Keratinocyte (primary cell): Measurements from ENCODE around the gene PLXNA2. TPM values are rescaled to one million over a fixed set of nuclear protein-coding genes. Genes with fewer than 3 reads are reported as not detected.
A peak's percentile ranks its signal among the peaks of the same experiment; 100 is the strongest.

Experiments used
- DNase-seq: peaks from one replicate; pipeline ENCODE4 v3.0.0-alpha.2; 2011; ENCODE audit warnings: low read depth, missing footprints, low spot score
- FAIRE-seq: peaks from 2 replicates; lab custom pipeline; 2011; peaks lifted over from hg19 to GRCh38; lab: Jason Lieb, UNC
- H2AFZ ChIP-seq: 2 replicates; pipeline ENCODE4 v1.6.0; 2012; ENCODE audit warnings: low read length, control low read depth, inconsistent platforms; ENCODE audit not compliant: control insufficient read depth
- H3K27ac ChIP-seq: 2 replicates; pipeline ENCODE4 v1.5.1; 2011; ENCODE audit warnings: low read length; ENCODE audit not compliant: control insufficient read depth, insufficient read depth
- H3K27me3 ChIP-seq: 3 replicates; pipeline ENCODE4 v1.6.0; 2011; ENCODE audit warnings: low read length; ENCODE audit not compliant: control insufficient read depth, insufficient read depth; ENCODE audit errors: extremely low read depth
- H3K36me3 ChIP-seq, 2 experiments: 2 replicates in 1 of 2; 3 replicates in 1 of 2; pipeline ENCODE4 v1.5.1; 2011; ENCODE audit warnings: low read length in 2 of 2, mild to moderate bottlenecking in 1 of 2; ENCODE audit not compliant: control insufficient read depth in 2 of 2, insufficient read depth in 2 of 2; ENCODE audit errors: extremely low read depth in 1 of 2
- H3K4me1 ChIP-seq: 3 replicates; pipeline ENCODE4 v1.5.1; 2011; ENCODE audit warnings: low read length; ENCODE audit not compliant: control insufficient read depth, insufficient read depth; ENCODE audit errors: extremely low read depth
- H3K4me2 ChIP-seq: 3 replicates; pipeline ENCODE4 v1.6.0; 2011; ENCODE audit warnings: low read depth, low read length; ENCODE audit not compliant: control insufficient read depth, insufficient read depth; ENCODE audit errors: extremely low read depth
- H3K4me3 ChIP-seq, 3 experiments: fragments of 200-600 bp in 1 of 3; sonication (generic) in 1 of 3; 2 replicates in 2 of 3; 3 replicates in 1 of 3; pipeline ENCODE4 v1.5.1; 2011 to 2016; ENCODE audit warnings: low read length in 3 of 3, mild to moderate bottlenecking in 3 of 3, control low read depth in 2 of 3, inconsistent platforms in 1 of 3, low read depth in 1 of 3, mixed read lengths in 1 of 3, mixed run types in 1 of 3, moderate library complexity in 1 of 3; ENCODE audit not compliant: control insufficient read depth in 2 of 3, insufficient read depth in 2 of 3; ENCODE audit errors: extremely low read depth in 1 of 3
- H3K79me2 ChIP-seq: 2 replicates; pipeline ENCODE4 v1.6.0; 2012; ENCODE audit warnings: low read length; ENCODE audit not compliant: control insufficient read depth, insufficient read depth
- H3K9ac ChIP-seq: 3 replicates; pipeline ENCODE4 v1.6.0; 2011; ENCODE audit warnings: low read length; ENCODE audit not compliant: control insufficient read depth, insufficient read depth; ENCODE audit errors: extremely low read depth
- H3K9me1 ChIP-seq: 3 replicates; pipeline ENCODE4 v1.6.0; 2011; ENCODE audit warnings: low read length; ENCODE audit not compliant: control insufficient read depth, insufficient read depth; ENCODE audit errors: extremely low read depth
- H3K9me3 ChIP-seq: 2 replicates; pipeline ENCODE4 v1.5.1; 2012; ENCODE audit warnings: low read depth, low read length; ENCODE audit not compliant: control insufficient read depth
- H4K20me1 ChIP-seq: 3 replicates; pipeline ENCODE4 v1.6.0; 2011; ENCODE audit warnings: low read length; ENCODE audit not compliant: control insufficient read depth, insufficient read depth; ENCODE audit errors: extremely low read depth
- EZH2 ChIP-seq: IDR thresholded peaks from one replicate; pipeline ENCODE4 v1.6.1; 2012; ENCODE audit warnings: inconsistent platforms, mild to moderate bottlenecking, low read length, moderate library complexity
- dilution Hi-C: fragments of 300-500 bp; cut with MboI; formaldehyde crosslinking; loops from one replicate; pipeline ENCODE4 v1.7.0; 2020; ENCODE audit warnings: low sequenced_read_pairs; ENCODE audit not compliant: extremely low pct_ligation_motif_present
- polyA plus RNA-seq, 5 experiments: library from polyadenylated mRNA; depleted of rRNA in 3 of 5; stranded (reverse) in 3 of 5; stranded (forward) in 1 of 5; unstranded in 1 of 5; fragments of >200 nt; gene quantifications; 1 replicate in 1 of 5; 2 replicates in 3 of 5; 3 replicates in 1 of 5; pipeline versions ENCODE4 v1.2.1 to v1.2.3, GENCODE V29; 2011 to 2012; ENCODE audit warnings: missing spikeins in 2 of 5, low read depth in 1 of 5, low replicate concordance in 1 of 5
- TF ChIP-seq, protein P1 (sequence below), 3 experiments: IDR thresholded peaks in 1 of 3; conservative IDR thresholded peaks in 1 of 3; optimal IDR thresholded peaks in 1 of 3; 2 replicates in 2 of 3; 3 replicates in 1 of 3; pipeline versions ENCODE3 to v1.5.1; 2011; ENCODE audit warnings: low read length in 3 of 3, mild to moderate bottlenecking in 3 of 3, moderate library complexity in 2 of 3, control low read depth in 1 of 3, inconsistent platforms in 1 of 3; ENCODE audit not compliant: insufficient read depth in 2 of 3; ENCODE audit errors: extremely low read depth in 1 of 3

PLXNA2 gene
- polyA plus RNA-seq, 1 donor (not counting 4 experiments of a cell fraction or from before 2014, with no cell fraction given) = 6.7 TPM

DNA sequence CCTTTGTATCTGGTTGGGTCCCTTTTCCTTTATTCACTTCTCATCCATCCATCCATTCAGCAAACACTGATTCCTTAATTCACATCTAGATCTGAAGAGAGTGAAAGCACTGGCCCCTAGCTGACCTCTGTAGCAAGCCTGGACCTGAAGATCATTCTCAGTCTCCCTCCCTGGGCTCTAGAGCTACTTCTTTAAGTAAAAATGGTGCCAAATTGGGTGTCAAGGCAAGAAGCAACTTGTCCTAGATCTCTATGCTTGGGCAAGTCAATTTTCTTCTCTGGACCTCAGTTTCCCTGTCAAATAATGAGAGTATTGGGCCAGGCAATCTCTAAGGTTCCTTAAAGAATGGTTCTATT, 36.1 kb downstream of the PLXNA2 start:
- Histone ChIP-seq H3K4me3 (peak overlapping the region in 1 of 3 experiments; percentile 34), H3K9ac (no peak overlapping the region), H3K9me3 (no peaks in the 10 kb centered on the region), H3K36me3 (peaks cover 1 to 22% of the 10 kb centered on the region in 2 experiments), H3K27ac (peak overlapping the region; percentile 68), H4K20me1 (no peaks in the 10 kb centered on the region), H3K9me1 (peaks cover under 1% of the 10 kb centered on the region), H3K27me3 (no peaks in the 10 kb centered on the region), H2AFZ (no peak overlapping the region), H3K4me1 (peaks cover 54% of the 10 kb centered on the region), H3K4me2 (peak overlapping the region; percentile 76), H3K79me2 (peaks cover 9% of the 10 kb centered on the region)
- no peak for FAIRE-seq
- TF ChIP-seq, protein P1, sequence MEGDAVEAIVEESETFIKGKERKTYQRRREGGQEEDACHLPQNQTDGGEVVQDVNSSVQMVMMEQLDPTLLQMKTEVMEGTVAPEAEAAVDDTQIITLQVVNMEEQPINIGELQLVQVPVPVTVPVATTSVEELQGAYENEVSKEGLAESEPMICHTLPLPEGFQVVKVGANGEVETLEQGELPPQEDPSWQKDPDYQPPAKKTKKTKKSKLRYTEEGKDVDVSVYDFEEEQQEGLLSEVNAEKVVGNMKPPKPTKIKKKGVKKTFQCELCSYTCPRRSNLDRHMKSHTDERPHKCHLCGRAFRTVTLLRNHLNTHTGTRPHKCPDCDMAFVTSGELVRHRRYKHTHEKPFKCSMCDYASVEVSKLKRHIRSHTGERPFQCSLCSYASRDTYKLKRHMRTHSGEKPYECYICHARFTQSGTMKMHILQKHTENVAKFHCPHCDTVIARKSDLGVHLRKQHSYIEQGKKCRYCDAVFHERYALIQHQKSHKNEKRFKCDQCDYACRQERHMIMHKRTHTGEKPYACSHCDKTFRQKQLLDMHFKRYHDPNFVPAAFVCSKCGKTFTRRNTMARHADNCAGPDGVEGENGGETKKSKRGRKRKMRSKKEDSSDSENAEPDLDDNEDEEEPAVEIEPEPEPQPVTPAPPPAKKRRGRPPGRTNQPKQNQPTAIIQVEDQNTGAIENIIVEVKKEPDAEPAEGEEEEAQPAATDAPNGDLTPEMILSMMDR (optimal IDR thresholded peaks at IDR 0.05 in 1 of 3, IDR thresholded peaks at IDR 0.05 in 1 of 3, conservative IDR thresholded peaks at IDR 0.05 in 1 of 3; ENCODE audit: extremely low read depth in 1 of 3, insufficient read depth in 2 of 3, low read length in 3 of 3) = no peak
- TF ChIP-seq EZH2 = no peak
- dilution Hi-C loops = no loop called here
- DNase-seq = peak; percentile 76

- dilution Hi-C loops = no loop called here
- Histone ChIP-seq H3K36me3 (peaks cover 1 to 22% of the 10 kb centered on the region in 2 experiments), H3K27me3 (no peaks in the 10 kb centered on the region), H3K9me3 (no peaks in the 10 kb centered on the region), H4K20me1 (no peaks in the 10 kb centered on the region), H3K4me2 (peak overlapping the region; percentile 76), H3K27ac (peak overlapping the region; percentile 68), H3K4me3 (peak overlapping the region in 1 of 3 experiments; percentile 34), H3K9me1 (peaks cover 3% of the 10 kb centered on the region), H3K4me1 (peaks cover 59% of the 10 kb centered on the region), H3K79me2 (peaks cover 8% of the 10 kb centered on the region), H3K9ac (peak overlapping the region; percentile 8), H2AFZ (no peak overlapping the region)
- no peak for TF ChIP-seq EZH2
- TF ChIP-seq, protein P1 (optimal IDR thresholded peaks at IDR 0.05 in 1 of 3, IDR thresholded peaks at IDR 0.05 in 1 of 3, conservative IDR thresholded peaks at IDR 0.05 in 1 of 3; ENCODE audit: extremely low read depth in 1 of 3, insufficient read depth in 2 of 3, low read length in 3 of 3) = no peak
- FAIRE-seq (peak; percentile 98), DNase-seq (peak; percentile 90)
Measured at GRCh38 chr1:208207388-208208131, 36.6 kb downstream of the PLXNA2 start.
